Amniotic stem cell (primary cell): ENCODE results near the gene INO80E.

Experiments
- DNase-seq: peaks from one replicate; lab custom pipeline; 2025; lab: John Stamatoyannopoulos, UW

INO80E gene

GRCh38 chr16:29993191-29993902, 2.7 kb upstream of the INO80E start:
- DNase-seq: no peak

GRCh38 chr16:29993903-29994599, 2.0 kb upstream of the INO80E start:
- no peak for DNase-seq

GRCh38 chr16:29994600-29995323, 1.3 kb upstream of the INO80E start:
- DNase-seq: no peak

- peak; percentile 66 for DNase-seq
Observed at GRCh38 chr16:29995324-29995910, 624 bp upstream of the INO80E start, which contains the start of gene HIRIP3. TSS of gene HIRIP3 (minus strand) at chr16:29995617. CDS start at chr16:29995605, 12 bp downstream.

GRCh38 chr16:29996766-29997250, 767 bp downstream of the INO80E start:
- no peak for DNase-seq

GRCh38 chr16:29999605-30000004, 3.6 kb downstream of the INO80E start:
- no peak for DNase-seq

- no peak for DNase-seq
Observed at GRCh38 chr16:30000735-30001631, 4.9 kb downstream of the INO80E start.

GRCh38 chr16:30002614-30003346, 6.7 kb downstream of the INO80E start:
- DNase-seq: no peak

- no peak for DNase-seq
Observed at GRCh38 chr16:30003670-30004423, 7.8 kb downstream of the INO80E start.

- no peak for DNase-seq
Observed at GRCh38 chr16:30004424-30004776, 8.4 kb downstream of the INO80E start.

GRCh38 chr16:30004811-30005242, 8.8 kb downstream of the INO80E start:
- no peak for DNase-seq

- DNase-seq: no peak
Observed at GRCh38 chr16:30005341-30006094, 9.5 kb downstream of the INO80E start.

GRCh38 chr16:30006095-30006473, 10.0 kb downstream of the INO80E start:
- no peak for DNase-seq

GRCh38 chr16:30006659-30007377, 10.8 kb downstream of the INO80E start:
- no peak for DNase-seq

- DNase-seq: no peak
Observed at GRCh38 chr16:30007378-30007895, 11.4 kb downstream of the INO80E start.

GRCh38 chr16:30009085-30009862, 13.2 kb downstream of the INO80E start:
- DNase-seq: no peak
